Endothelial cell of umbilical vein (primary cell): ENCODE results near the gene RNF113B. TPM values are rescaled to one million over a fixed set of nuclear protein-coding genes. Genes with fewer than 3 reads are reported as not detected.

Experiments
- BruUV-seq: library from RNA; stranded (reverse); fragments of 400-500 nt; replicated peaks from 2 replicates; lab custom pipeline; 2021; lab: Mats Ljungman, UMichigan
- CTCF ChIA-PET: fragments of 300-600, 350-600 bp; sonication (Branson Sonifier 250); formaldehyde crosslinking; loops from one replicate; lab custom pipeline; 2021; ENCODE audit warnings: antibody characterized with exemption, inconsistent platforms; lab: Charles Lee
- POLR2A ChIA-PET: fragments of 300-600, 350-600 bp; sonication (Branson Sonifier 250); formaldehyde crosslinking; loops from one replicate; lab custom pipeline; 2021; ENCODE audit warnings: antibody characterized with exemption, inconsistent platforms; lab: Charles Lee
- DNase-seq: peaks from one replicate; pipeline ENCODE4 v3.0.0-alpha.2; 2011; ENCODE audit warnings: low read depth, low spot score
- FAIRE-seq: peaks from 2 replicates; lab custom pipeline; 2011; peaks lifted over from hg19 to GRCh38; lab: Jason Lieb, UNC
- H2AFZ ChIP-seq: 2 replicates; pipeline ENCODE4 v1.6.0; 2012; ENCODE audit warnings: low read depth, low read length, control low read depth, inconsistent platforms
- H3K27ac ChIP-seq: 2 replicates; pipeline ENCODE4 v1.5.1; 2011; ENCODE audit warnings: low read depth, mild to moderate bottlenecking, control low read depth, low read length, moderate library complexity; ENCODE audit not compliant: insufficient read depth
- H3K27me3 ChIP-seq, 2 experiments: 2 replicates each; pipeline versions ENCODE4 v1.6.0 to v1.6.1; 2011; ENCODE audit warnings: low read length in 2 of 2, mixed read lengths in 1 of 2; ENCODE audit not compliant: control insufficient read depth in 2 of 2, insufficient read depth in 2 of 2
- H3K36me3 ChIP-seq, 2 experiments: 2 replicates in 1 of 2; 3 replicates in 1 of 2; pipeline ENCODE4 v1.5.1; 2011; ENCODE audit warnings: low read length in 2 of 2, mild to moderate bottlenecking in 1 of 2, moderate library complexity in 1 of 2; ENCODE audit not compliant: control insufficient read depth in 2 of 2, insufficient read depth in 2 of 2; ENCODE audit errors: extremely low read depth in 1 of 2
- H3K4me1 ChIP-seq: 3 replicates; pipeline ENCODE4 v1.5.1; 2011; ENCODE audit warnings: mild to moderate bottlenecking, low read length; ENCODE audit not compliant: control insufficient read depth, insufficient read depth; ENCODE audit errors: extremely low read depth
- H3K4me2 ChIP-seq: 2 replicates; pipeline ENCODE4 v1.6.1; 2011; ENCODE audit warnings: low read length, control low read depth, mixed read lengths; ENCODE audit not compliant: insufficient read depth
- H3K4me3 ChIP-seq, 3 experiments: fragments of 200-600 bp in 1 of 3; sonication (generic), shearing (Covaris generic) in 1 of 3; replicated peaks in 1 of 3; 2 replicates each; pipeline ENCODE4 v1.5.1; 2011 to 2016; ENCODE audit warnings: control low read depth in 3 of 3, low read length in 3 of 3, mild to moderate bottlenecking in 2 of 3, inconsistent platforms in 1 of 3, low read depth in 1 of 3, moderate library complexity in 1 of 3; ENCODE audit not compliant: insufficient read depth in 1 of 3
- H3K79me2 ChIP-seq: 2 replicates; pipeline ENCODE4 v1.6.0; 2012; ENCODE audit warnings: low read length, inconsistent platforms; ENCODE audit not compliant: control insufficient read depth, insufficient read depth
- H3K9ac ChIP-seq: replicated peaks from 2 replicates; pipeline ENCODE3; 2011; ENCODE audit warnings: low read length, control low read depth; ENCODE audit not compliant: insufficient read depth; ENCODE audit errors: extremely low read depth
- H3K9me1 ChIP-seq: replicated peaks from 3 replicates; pipeline ENCODE4 v1.6.0; 2011; ENCODE audit warnings: mild to moderate bottlenecking, low read length; ENCODE audit not compliant: control insufficient read depth, insufficient read depth; ENCODE audit errors: extremely low read depth
- H3K9me3 ChIP-seq: replicated peaks from 2 replicates; pipeline ENCODE4 v1.5.1; 2012; ENCODE audit warnings: low read length, inconsistent platforms; ENCODE audit not compliant: control insufficient read depth, insufficient read depth
- H4K20me1 ChIP-seq: replicated peaks from 2 replicates; pipeline ENCODE3; 2011; ENCODE audit warnings: mild to moderate bottlenecking, low read length; ENCODE audit not compliant: control insufficient read depth, insufficient read depth; ENCODE audit errors: extremely low read depth
- CTCF ChIP-seq, 2 donors: IDR thresholded peaks; 1 replicate in 1 of 2; 2 replicates in 1 of 2; pipeline ENCODE4 v1.5.1; 2011; ENCODE audit warnings: low read length in 2 of 2, mild to moderate bottlenecking in 2 of 2, moderate library complexity in 2 of 2, control low read depth in 1 of 2, inconsistent platforms in 1 of 2, low read depth in 1 of 2; ENCODE audit not compliant: insufficient read depth in 1 of 2; ENCODE audit errors: extremely low read depth in 1 of 2
- GATA2 ChIP-seq: IDR thresholded peaks from 2 replicates; pipeline ENCODE4 v1.7.0; 2011; ENCODE audit warnings: low read depth, mild to moderate bottlenecking, moderate library complexity, mixed read lengths, low read length; ENCODE audit not compliant: insufficient read length, insufficient read depth
- JUN ChIP-seq: IDR thresholded peaks from 2 replicates; pipeline ENCODE4 v1.6.1; 2011; ENCODE audit warnings: borderline replicate concordance, low read depth; ENCODE audit not compliant: insufficient read length, insufficient read depth
- POLR2AphosphoS5 ChIP-seq: IDR thresholded peaks from 2 replicates; pipeline ENCODE4 v1.6.1; 2012; ENCODE audit warnings: low read depth, mild to moderate bottlenecking, control low read depth, low read length, moderate library complexity; ENCODE audit not compliant: insufficient read depth
- dilution Hi-C: fragments of 300-500 bp; cut with MboI; formaldehyde crosslinking; loops from one replicate; pipeline ENCODE4 v1.15.0; 2019; ENCODE audit warnings: low sequenced_read_pairs; ENCODE audit not compliant: extremely low pct_ligation_motif_present
- intact Hi-C: fragments of 100-400 bp; cut with micrococcal nuclease; formaldehyde crosslinking; loops from one replicate; pipeline ENCODE4 v1.10.0; 2022
- polyA plus RNA-seq, 4 experiments: library from polyadenylated mRNA; depleted of rRNA in 3 of 4; stranded (reverse) in 3 of 4; unstranded in 1 of 4; fragments of >200 nt; gene quantifications; 2 replicates each; pipeline versions ENCODE4 v1.2.1 to v1.2.3, GENCODE V29; 2011 to 2012; ENCODE audit warnings: missing spikeins in 1 of 4
- total RNA-seq: library from RNA; stranded (reverse); gene quantifications from 2 replicates; pipeline ENCODE4 v1.2.3, GENCODE V29; 2021

RNF113B gene
- total and polyA plus RNA-seq, 2 donors (not counting 3 experiments of a cell fraction or from before 2014, with no cell fraction given) = not detected

DNA sequence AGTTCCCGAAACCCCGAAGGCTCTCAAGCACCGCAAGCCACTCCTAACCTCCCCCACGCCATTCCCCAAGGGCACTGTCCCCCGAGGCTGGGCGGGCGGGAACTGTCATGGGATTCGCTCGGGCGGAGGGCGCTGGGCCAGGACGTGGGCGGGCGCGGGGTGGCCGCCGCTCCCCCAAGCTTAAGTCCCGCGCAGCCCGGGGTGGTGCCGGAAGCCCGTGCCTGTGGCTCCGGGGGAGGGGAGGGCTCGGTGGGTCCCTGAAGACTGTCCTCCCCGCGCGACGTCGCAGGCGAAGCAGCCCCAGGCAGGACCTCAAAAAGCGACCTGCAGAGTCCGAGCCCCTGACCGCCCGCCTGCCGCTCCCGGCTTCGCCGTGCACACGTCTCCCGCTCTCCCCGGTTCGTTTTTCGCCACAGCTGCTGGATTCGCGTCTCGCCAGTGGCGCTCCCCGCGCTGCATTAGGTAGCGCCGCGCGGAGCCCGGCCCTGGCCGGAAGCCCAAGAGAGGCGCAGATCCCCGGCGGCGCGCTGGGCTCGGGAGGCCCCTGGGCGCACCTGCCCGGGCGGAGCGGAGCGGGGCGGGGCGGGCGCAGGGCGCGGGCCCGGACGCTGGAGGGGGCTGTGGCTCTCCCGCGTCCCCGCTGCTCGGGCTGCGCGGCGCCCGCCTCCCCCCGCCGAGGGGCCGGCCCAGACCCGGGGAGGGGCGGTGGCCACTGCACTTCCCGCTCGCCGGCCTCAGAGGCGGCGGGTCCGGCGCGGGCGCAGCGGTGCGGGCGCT, 34.5 kb downstream of the RNF113B start, which contains the start of gene FARP1:
Gene FARP1 (plus strand): TSS at position 715 of the 777 bp plus-strand sequence. CDS start 70,149 bp downstream, outside the sequence.
- H3K9me3 ChIP-seq = no peaks in the 10 kb centered on the region
- peak within 1 kb of the TSS; percentile 84 for H2AFZ ChIP-seq
- TF ChIP-seq JUN (no peak), GATA2 (no peak), CTCF (IDR thresholded peaks at IDR 0.05; ENCODE audit: extremely low read depth in 1 of 2, insufficient read depth in 1 of 2, low read depth in 1 of 2, low read length in 2 of 2) (peak; percentile 19 to 32), POLR2AphosphoS5 (peak; percentile 60)
- peak within 1 kb of the TSS; percentile 75 for H3K4me2 ChIP-seq
- no peaks in the 10 kb centered on the region for H4K20me1 ChIP-seq
- peaks cover 29% of the 10 kb centered on the region for H3K79me2 ChIP-seq
- BruUV-seq = no TSS peak
- FAIRE-seq = no peak
- peaks cover 12% of the 10 kb centered on the region for H3K4me1 ChIP-seq
- peak within 1 kb of the TSS; percentile 62 for H3K9ac ChIP-seq
- DNase-seq = peak; percentile 55
- POLR2A ChIA-PET = no interaction called here
- H3K4me3 ChIP-seq = peak within 1 kb of the TSS; percentile 76 to 88 (median 81)
- H3K9me1 ChIP-seq = no peaks in the 10 kb centered on the region
- CTCF ChIA-PET = interaction anchor here (1.5 to 2.2 kb wide), 2 partner anchors 207 to 531 kb away, joined by 3 to 9 read pairs; no protein-coding TSS in a partner anchor
- no peaks in the 10 kb centered on the region for H3K36me3 ChIP-seq
- dilution Hi-C loops (no loop called here), intact Hi-C loops (loop anchor here (1.0 to 5.0 kb wide), 7 partner anchors 105 to 530 kb away; no protein-coding TSS in a partner anchor)
- peaks cover 7 to 9% of the 10 kb centered on the region in 2 experiments for H3K27me3 ChIP-seq
- peak within 1 kb of the TSS; percentile 30 for H3K27ac ChIP-seq
